Thyroid gland (tissue), 4 donors: ENCODE results near the gene GOLT1A. TPM values are rescaled to one million over a fixed set of nuclear protein-coding genes. Genes with fewer than 3 reads are reported as not detected.

Experiments used
- DNase-seq, 2 donors: peaks; one replicate each; pipeline ENCODE4 v3.0.0-alpha.2; 2019
- H3K27ac ChIP-seq, 3 donors: fragments of 200-600 bp; sonication (generic); 1 replicate in 2 of 3; 2 replicates in 1 of 3; pipeline ENCODE4 v1.5.1; 2016 to 2019; ENCODE audit warnings: mild to moderate bottlenecking in 1 of 3, moderate library complexity in 1 of 3
- H3K27me3 ChIP-seq: fragments of 200-600 bp; sonication (generic); one replicate; pipeline ENCODE4 v1.5.1; 2019
- H3K36me3 ChIP-seq, 2 donors: fragments of 200-600 bp; sonication (generic); one replicate each; pipeline ENCODE4 v1.5.1; 2016 to 2019
- H3K4me1 ChIP-seq, 2 donors: fragments of 200-600 bp; sonication (generic); one replicate each; pipeline ENCODE4 v1.5.1; 2017 to 2019
- H3K4me3 ChIP-seq, 3 donors: fragments of 200-600 bp; sonication (generic); replicated peaks in 1 of 3; 1 replicate in 2 of 3; 2 replicates in 1 of 3; pipeline ENCODE4 v1.5.1; 2016; ENCODE audit warnings: mild to moderate bottlenecking in 1 of 3
- H3K9me3 ChIP-seq: fragments of 200-600 bp; sonication (generic); one replicate; pipeline ENCODE4 v1.5.1; 2017
- CTCF ChIP-seq, 6 experiments: fragments of 200-600 bp in 3 of 6; fragments of 450-650 bp in 3 of 6; sonication (generic) in 3 of 6; IDR thresholded peaks; one replicate each; pipeline ENCODE4 v1.5.1; 2016 to 2019; ENCODE audit warnings: antibody characterized with exemption in 6 of 6, mild to moderate bottlenecking in 2 of 6, inconsistent platforms in 1 of 6, moderate library complexity in 1 of 6
- POLR2A ChIP-seq, 2 donors: fragments of 450-650 bp; IDR thresholded peaks; one replicate each; pipeline ENCODE4 v1.6.1; 2017; ENCODE audit warnings: antibody characterized with exemption in 2 of 2, mild to moderate bottlenecking in 2 of 2, moderate library complexity in 1 of 2
- WGBS, 2 donors: methylation state at CpG; one replicate each; pipeline ENCODE4 v1.1.5; 2017; 5-methylcytosine and 5-hydroxymethylcytosine counted together
- intact Hi-C: fragments of 100-400 bp; cut with DNase I; formaldehyde crosslinking; loops from one replicate; pipeline ENCODE4 v1.15.1; 2023
- total RNA-seq, 4 donors: library from RNA; depleted of rRNA; stranded (reverse); fragments of >200 nt; gene quantifications; one replicate each; pipeline ENCODE4 v1.2.3, GENCODE V29; 2016

GOLT1A gene
- total RNA-seq, 4 donors from 2014 or later: 0.45 TPM; not detected in 3

DNA sequence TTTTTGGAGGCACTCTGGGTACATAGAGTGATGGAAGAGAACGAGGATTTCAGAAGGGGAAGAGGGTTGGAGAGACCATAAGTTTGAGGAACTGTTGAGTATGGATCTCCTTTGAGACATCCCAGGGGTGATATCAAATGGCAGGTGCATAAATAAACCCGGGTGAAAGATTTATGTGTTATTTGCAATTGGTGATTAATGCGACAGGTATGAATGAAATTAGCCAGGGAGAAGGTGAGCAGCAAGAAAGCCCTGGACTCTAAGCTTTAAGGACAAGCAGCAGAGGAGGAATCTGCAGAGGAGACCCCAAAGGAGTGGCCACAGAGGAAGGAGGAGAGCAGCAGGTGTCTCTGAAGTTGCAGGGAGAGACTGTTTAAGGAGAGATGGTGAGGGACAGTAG lies 38.8 kb downstream of the GOLT1A start:
- no peak overlapping the region for H3K4me3 ChIP-seq
- intact Hi-C loops: no loop called here
- DNase-seq: no peak
- H3K9me3 ChIP-seq: no peaks in the 10 kb centered on the region
- H3K4me1 ChIP-seq: no peaks in the 10 kb centered on the region
- TF ChIP-seq CTCF (IDR thresholded peaks at IDR 0.05) (no peak), POLR2A (IDR thresholded peaks at IDR 0.05) (no peak)
- no peak overlapping the region for H3K27ac ChIP-seq
- H3K27me3 ChIP-seq: no peaks in the 10 kb centered on the region
- 81 to 90% methylated on average over 3 of the region's 3 CpGs for WGBS, 2 donors
- H3K36me3 ChIP-seq: no peaks in the 10 kb centered on the region

DNA sequence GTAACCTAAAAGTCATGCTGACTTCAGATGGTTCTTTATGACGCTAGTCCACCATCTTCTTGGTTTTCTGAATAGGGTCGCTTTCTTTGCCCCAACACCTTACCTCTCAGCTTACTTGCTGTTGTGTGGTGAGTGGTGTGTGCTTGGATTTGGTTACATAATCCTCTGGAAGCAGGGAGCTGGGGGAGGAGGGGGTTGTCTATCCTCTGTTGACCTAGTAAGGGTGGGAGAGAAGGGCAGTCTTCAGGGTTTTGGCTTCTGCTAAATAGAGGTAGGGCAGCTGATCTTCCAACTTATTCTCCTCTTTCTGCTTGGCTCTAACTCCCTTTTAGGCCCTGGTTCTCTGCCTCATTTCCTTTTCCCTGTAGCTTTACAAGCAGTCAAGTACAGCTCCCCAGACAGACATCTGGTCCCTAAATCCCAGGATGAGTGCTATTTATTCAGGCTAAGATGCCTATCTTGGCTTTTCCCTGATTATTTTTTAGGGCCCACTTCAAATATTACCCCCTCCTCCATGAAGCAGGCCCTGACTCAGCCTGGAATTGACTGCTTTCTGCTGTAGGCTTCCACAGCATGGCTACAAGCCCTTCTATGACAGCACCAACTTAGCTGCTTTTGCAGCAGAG lies 41.3 kb downstream of the GOLT1A start:
- TF ChIP-seq CTCF (IDR thresholded peaks at IDR 0.05) (no peak), POLR2A (IDR thresholded peaks at IDR 0.05) (no peak)
- intact Hi-C loops: no loop called here
- no peaks in the 10 kb centered on the region for H3K9me3 ChIP-seq
- H3K4me1 ChIP-seq: no peaks in the 10 kb centered on the region
- DNase-seq: no peak
- no peak overlapping the region for H3K27ac ChIP-seq
- H3K36me3 ChIP-seq: no peaks in the 10 kb centered on the region
- 87 to 94% methylated on average over 2 of the region's 2 CpGs for WGBS, 2 donors
- H3K27me3 ChIP-seq: no peaks in the 10 kb centered on the region
- no peak overlapping the region for H3K4me3 ChIP-seq

GRCh38 chr1:204171751-204172178 lies 42.0 kb downstream of the GOLT1A start:
- Histone ChIP-seq H3K36me3 (no peaks in the 10 kb centered on the region), H3K27me3 (no peaks in the 10 kb centered on the region), H3K4me1 (no peaks in the 10 kb centered on the region), H3K27ac (no peak overlapping the region), H3K9me3 (no peaks in the 10 kb centered on the region), H3K4me3 (no peak overlapping the region)
- TF ChIP-seq POLR2A (IDR thresholded peaks at IDR 0.05): no peak
- TF ChIP-seq CTCF (IDR thresholded peaks at IDR 0.05): no peak
- intact Hi-C loops: no loop called here
- WGBS, 2 donors: 55 to 57% methylated on average over 4 of the region's 4 CpGs
- DNase-seq: no peak

GRCh38 chr1:204170494-204171155 lies 43.2 kb downstream of the GOLT1A start:
- DNase-seq: no peak
- no peaks in the 10 kb centered on the region for H3K27me3 ChIP-seq
- no peak overlapping the region for H3K27ac ChIP-seq
- intact Hi-C loops: no loop called here
- TF ChIP-seq CTCF (IDR thresholded peaks at IDR 0.05) (no peak), POLR2A (IDR thresholded peaks at IDR 0.05) (no peak)
- no peaks in the 10 kb centered on the region for H3K4me1 ChIP-seq
- no peaks in the 10 kb centered on the region for H3K9me3 ChIP-seq
- no peak overlapping the region for H3K4me3 ChIP-seq
- WGBS, 2 donors: 89 to 93% methylated on average over 3 of the region's 3 CpGs
- no peaks in the 10 kb centered on the region for H3K36me3 ChIP-seq

DNA sequence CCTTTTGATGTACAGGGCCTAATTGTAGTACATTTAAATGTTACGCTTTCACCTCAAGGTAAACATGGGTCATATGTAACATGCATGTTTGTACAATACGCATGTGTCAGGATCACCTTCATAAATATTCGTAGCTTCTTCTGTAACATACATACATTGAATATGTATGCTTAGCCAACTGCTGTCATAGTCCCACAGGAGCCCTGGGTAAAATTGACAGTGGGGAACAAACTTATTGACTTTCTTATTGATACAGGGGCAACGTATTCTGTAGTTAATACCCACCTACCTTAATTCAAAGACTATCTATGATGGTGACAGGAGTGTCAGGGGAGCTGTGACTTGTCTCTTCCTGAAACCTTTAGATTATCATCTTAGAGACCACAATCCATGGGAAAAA lies 43.9 kb downstream of the GOLT1A start:
- H3K9me3 ChIP-seq: no peaks in the 10 kb centered on the region
- no peak overlapping the region for H3K4me3 ChIP-seq
- no peak for DNase-seq
- H3K27me3 ChIP-seq: no peaks in the 10 kb centered on the region
- intact Hi-C loops: no loop called here
- H3K36me3 ChIP-seq: no peaks in the 10 kb centered on the region
- TF ChIP-seq CTCF (IDR thresholded peaks at IDR 0.05) (no peak), POLR2A (IDR thresholded peaks at IDR 0.05) (no peak)
- 83 to 92% methylated on average over 4 of the region's 4 CpGs for WGBS, 2 donors
- H3K27ac ChIP-seq: no peak overlapping the region
- H3K4me1 ChIP-seq: no peaks in the 10 kb centered on the region
